NB4 (cell line): Measurements from ENCODE around the gene SNAP29.

Source experiments
- DNase-seq: peaks from one replicate; pipeline ENCODE4 v3.0.0; 2010; ENCODE audit warnings: low read depth
- H3K4me3 ChIP-seq: one replicate; pipeline ENCODE4 v1.5.1; 2011; ENCODE audit warnings: mild to moderate bottlenecking, low read depth, low read length, moderate library complexity
- CTCF ChIP-seq: IDR thresholded peaks from one replicate; pipeline ENCODE4 v1.5.1; 2012; ENCODE audit warnings: low read depth, low read length
- MAX ChIP-seq: IDR thresholded peaks from 2 replicates; pipeline ENCODE4 v1.6.1; 2011; ENCODE audit warnings: low read depth, low read length
- MYC ChIP-seq: IDR thresholded peaks from 2 replicates; pipeline ENCODE4 v1.6.1; 2011; ENCODE audit warnings: low read depth, low read length
- POLR2A ChIP-seq: IDR thresholded peaks from 2 replicates; pipeline ENCODE4 v1.6.1; 2011; ENCODE audit warnings: mild to moderate bottlenecking; ENCODE audit not compliant: insufficient read length; ENCODE audit errors: extremely low read depth

The SNAP29 gene

GRCh38 chr22:20862540-20862939, 3.7 kb downstream of the SNAP29 start:
- DNase-seq, result no peak
- H3K4me3 ChIP-seq, result no peak overlapping the region
- TF ChIP-seq POLR2A (no peak), MAX (no peak), MYC (no peak), CTCF (no peak)

GRCh38 chr22:20863366-20863765, 4.6 kb downstream of the SNAP29 start:
- TF ChIP-seq MAX (no peak), MYC (no peak), POLR2A (no peak), CTCF (no peak)
- DNase-seq, result no peak
- no peak overlapping the region for H3K4me3 ChIP-seq

- H3K4me3 ChIP-seq, result no peak overlapping the region
- no peak for TF ChIP-seq MAX
- no peak for TF ChIP-seq MYC
- TF ChIP-seq POLR2A, result no peak
- TF ChIP-seq CTCF, result no peak
- no peak for DNase-seq
These were observed 5.5 kb downstream of the SNAP29 start for GRCh38 chr22:20864186-20864908.

GRCh38 chr22:20865331-20865730, 6.5 kb downstream of the SNAP29 start:
- no peak overlapping the region for H3K4me3 ChIP-seq
- no peak for DNase-seq
- no peak for TF ChIP-seq MYC
- TF ChIP-seq POLR2A, result no peak
- TF ChIP-seq MAX, result no peak

- TF ChIP-seq POLR2A (no peak), MAX (no peak)
- no peak overlapping the region for H3K4me3 ChIP-seq
- DNase-seq, result no peak
These were observed 7.2 kb downstream of the SNAP29 start for GRCh38 chr22:20865875-20866445.

- TF ChIP-seq CTCF (no peak), MYC (no peak), MAX (no peak), POLR2A (no peak)
- no peak overlapping the region for H3K4me3 ChIP-seq
- no peak for DNase-seq
These were observed 7.9 kb downstream of the SNAP29 start for GRCh38 chr22:20866736-20867135.
